PC-9 (cell line): ENCODE results near the gene LRRC61.

Source experiments
- EZH2 ChIP-seq: fragments of 200-600 bp; sonication (generic); IDR thresholded peaks from 2 replicates; pipeline ENCODE4 v1.8.0; 2017; ENCODE audit warnings: antibody characterized with exemption, low read depth
- TF ChIP-seq, protein P1 (sequence below): fragments of 200-600 bp; sonication (generic); conservative IDR thresholded peaks from 2 replicates; pipeline ENCODE4 v1.6.1; 2017; ENCODE audit warnings: mixed run types, antibody characterized with exemption, mild to moderate bottlenecking, moderate library complexity

DNA sequence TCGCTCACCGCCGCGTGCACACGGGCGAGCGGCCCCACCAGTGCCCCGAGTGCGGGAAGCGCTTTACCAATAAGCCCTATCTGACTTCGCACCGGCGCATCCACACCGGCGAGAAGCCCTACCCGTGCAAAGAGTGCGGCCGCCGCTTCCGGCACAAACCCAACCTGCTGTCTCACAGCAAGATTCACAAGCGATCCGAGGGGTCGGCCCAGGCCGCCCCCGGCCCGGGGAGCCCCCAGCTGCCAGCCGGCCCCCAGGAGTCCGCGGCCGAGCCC is 48.8 kb downstream of the LRRC61 start:
- TF ChIP-seq EZH2: no peak
- TF ChIP-seq, protein P1, sequence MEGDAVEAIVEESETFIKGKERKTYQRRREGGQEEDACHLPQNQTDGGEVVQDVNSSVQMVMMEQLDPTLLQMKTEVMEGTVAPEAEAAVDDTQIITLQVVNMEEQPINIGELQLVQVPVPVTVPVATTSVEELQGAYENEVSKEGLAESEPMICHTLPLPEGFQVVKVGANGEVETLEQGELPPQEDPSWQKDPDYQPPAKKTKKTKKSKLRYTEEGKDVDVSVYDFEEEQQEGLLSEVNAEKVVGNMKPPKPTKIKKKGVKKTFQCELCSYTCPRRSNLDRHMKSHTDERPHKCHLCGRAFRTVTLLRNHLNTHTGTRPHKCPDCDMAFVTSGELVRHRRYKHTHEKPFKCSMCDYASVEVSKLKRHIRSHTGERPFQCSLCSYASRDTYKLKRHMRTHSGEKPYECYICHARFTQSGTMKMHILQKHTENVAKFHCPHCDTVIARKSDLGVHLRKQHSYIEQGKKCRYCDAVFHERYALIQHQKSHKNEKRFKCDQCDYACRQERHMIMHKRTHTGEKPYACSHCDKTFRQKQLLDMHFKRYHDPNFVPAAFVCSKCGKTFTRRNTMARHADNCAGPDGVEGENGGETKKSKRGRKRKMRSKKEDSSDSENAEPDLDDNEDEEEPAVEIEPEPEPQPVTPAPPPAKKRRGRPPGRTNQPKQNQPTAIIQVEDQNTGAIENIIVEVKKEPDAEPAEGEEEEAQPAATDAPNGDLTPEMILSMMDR: no peak
